Ecto neural progenitor cell (in vitro differentiated cells): ENCODE measurements around the gene EID2B.
A peak's percentile ranks its signal among the peaks of the same experiment; 100 is the strongest.

Source experiments
- DNase-seq: peaks from one replicate; pipeline ENCODE4 v3.0.0-alpha.2; 2018; ENCODE audit warnings: low spot score

EID2B gene

GRCh38 chr19:39532233-39533002 lies at the start of gene EID2B:
EID2B (minus strand) TSS chr19:39532852; CDS start chr19:39532802, 50 bp downstream.
- peak; percentile 98 for DNase-seq

GRCh38 chr19:39582442-39582841 lies 49.8 kb upstream of the EID2B start:
- no peak for DNase-seq

GRCh38 chr19:39568604-39569003 lies 36.0 kb upstream of the EID2B start:
- DNase-seq = no peak

- DNase-seq = no peak
Measured at GRCh38 chr19:39566064-39566463, 33.4 kb upstream of the EID2B start.

GRCh38 chr19:39563408-39563807 lies 30.8 kb upstream of the EID2B start:
- no peak for DNase-seq

- DNase-seq = no peak
Measured at GRCh38 chr19:39558624-39559117, 26.0 kb upstream of the EID2B start.

- no peak for DNase-seq
Measured at GRCh38 chr19:39557811-39558623, 25.4 kb upstream of the EID2B start.

GRCh38 chr19:39555883-39556282 lies 23.2 kb upstream of the EID2B start:
- no peak for DNase-seq

GRCh38 chr19:39554701-39555311 lies 22.2 kb upstream of the EID2B start:
- no peak for DNase-seq

GRCh38 chr19:39553082-39553652 lies 20.5 kb upstream of the EID2B start:
- no peak for DNase-seq

- DNase-seq = no peak
Measured at GRCh38 chr19:39550197-39550596, 17.5 kb upstream of the EID2B start.

GRCh38 chr19:39546599-39546998 lies 13.9 kb upstream of the EID2B start:
- no peak for DNase-seq

- DNase-seq = no peak
Measured at GRCh38 chr19:39544911-39545310, 12.3 kb upstream of the EID2B start.

GRCh38 chr19:39544226-39544903 lies 11.7 kb upstream of the EID2B start:
- DNase-seq = no peak

- no peak for DNase-seq
Measured at GRCh38 chr19:39543477-39543857, 10.8 kb upstream of the EID2B start.

- DNase-seq = no peak
Measured at GRCh38 chr19:39542206-39542605, 9.6 kb upstream of the EID2B start.

- no peak for DNase-seq
Measured at GRCh38 chr19:39540333-39540673, 7.7 kb upstream of the EID2B start.

- DNase-seq = peak; percentile 97
Measured at GRCh38 chr19:39539518-39540332, 7.1 kb upstream of the EID2B start, which contains the start of gene EID2. EID2 (minus strand) TSS chr19:39540161; CDS start chr19:39540079, 82 bp downstream.

- DNase-seq = no peak
Measured at GRCh38 chr19:39539165-39539517, 6.5 kb upstream of the EID2B start.

GRCh38 chr19:39533791-39534190 lies 1.1 kb upstream of the EID2B start:
- no peak for DNase-seq

- DNase-seq = no peak
Measured at GRCh38 chr19:39533003-39533512, 406 bp upstream of the EID2B start.
